Ovary (tissue), 3 donors: ENCODE measurements around the gene PKD1.
"Not testable (repeated sequence)": the region's sequence is repeated elsewhere in the genome, so short reads cannot be mapped to it uniquely, and the experiment has no call there.

Experiments used
- EP300 ChIP-seq: sonication (generic); formaldehyde crosslinking; IDR thresholded peaks from one replicate; pipeline ENCODE4 v1.6.1; 2017; ENCODE audit warnings: antibody characterized with exemption
- POLR2A ChIP-seq: fragments of 450-650 bp; IDR thresholded peaks from one replicate; pipeline ENCODE4 v1.6.1; 2017; ENCODE audit warnings: antibody characterized with exemption, mild to moderate bottlenecking, moderate library complexity
- TF ChIP-seq, protein P1 (sequence below), 3 donors: fragments of 450-650 bp in 2 of 3; fragments of 200-600 bp in 1 of 3; IDR thresholded peaks; one replicate each; pipeline versions ENCODE4 v1.5.1 to v1.8.0; 2016 to 2022; ENCODE audit warnings: antibody characterized with exemption in 3 of 3, mild to moderate bottlenecking in 1 of 3
- donor health status: DM: no; HTN: no; CAD: no.

DNA sequence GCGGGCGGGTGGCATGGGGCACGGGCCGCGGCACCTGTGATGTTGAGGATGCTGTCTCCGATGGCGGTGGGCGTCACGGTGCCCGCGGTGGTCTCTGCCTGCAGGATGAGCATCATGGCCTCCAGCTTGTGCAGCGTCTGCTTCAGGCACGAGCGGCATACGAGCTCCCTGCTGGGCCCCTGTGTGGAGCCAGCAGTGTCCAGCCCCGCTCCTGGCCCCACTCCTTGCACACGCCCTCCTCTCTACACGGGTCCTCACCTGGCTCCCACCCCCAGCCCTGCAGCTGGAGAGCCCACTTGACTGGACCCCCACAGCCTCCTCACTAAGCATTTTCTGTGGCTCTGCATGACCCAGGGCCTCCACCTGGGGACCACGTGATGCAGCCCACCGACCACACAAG lies 31.2 kb downstream of the PKD1 start:
- TF ChIP-seq, protein P1, sequence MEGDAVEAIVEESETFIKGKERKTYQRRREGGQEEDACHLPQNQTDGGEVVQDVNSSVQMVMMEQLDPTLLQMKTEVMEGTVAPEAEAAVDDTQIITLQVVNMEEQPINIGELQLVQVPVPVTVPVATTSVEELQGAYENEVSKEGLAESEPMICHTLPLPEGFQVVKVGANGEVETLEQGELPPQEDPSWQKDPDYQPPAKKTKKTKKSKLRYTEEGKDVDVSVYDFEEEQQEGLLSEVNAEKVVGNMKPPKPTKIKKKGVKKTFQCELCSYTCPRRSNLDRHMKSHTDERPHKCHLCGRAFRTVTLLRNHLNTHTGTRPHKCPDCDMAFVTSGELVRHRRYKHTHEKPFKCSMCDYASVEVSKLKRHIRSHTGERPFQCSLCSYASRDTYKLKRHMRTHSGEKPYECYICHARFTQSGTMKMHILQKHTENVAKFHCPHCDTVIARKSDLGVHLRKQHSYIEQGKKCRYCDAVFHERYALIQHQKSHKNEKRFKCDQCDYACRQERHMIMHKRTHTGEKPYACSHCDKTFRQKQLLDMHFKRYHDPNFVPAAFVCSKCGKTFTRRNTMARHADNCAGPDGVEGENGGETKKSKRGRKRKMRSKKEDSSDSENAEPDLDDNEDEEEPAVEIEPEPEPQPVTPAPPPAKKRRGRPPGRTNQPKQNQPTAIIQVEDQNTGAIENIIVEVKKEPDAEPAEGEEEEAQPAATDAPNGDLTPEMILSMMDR (IDR thresholded peaks at IDR 0.05) = not testable (repeated sequence)
- not testable (repeated sequence) for TF ChIP-seq POLR2A, EP300
